Measurements from ENCODE around the gene CHRND. TPM values are rescaled to one million over a fixed set of nuclear protein-coding genes. Genes with fewer than 3 reads are reported as not detected.

Gene CHRND
- total and polyA plus RNA-seq, 2 of the 13 experiments (the other 11 are each of a cell fraction or from before 2014, with no cell fraction given): 0.18 TPM; not detected in 1

DNA sequence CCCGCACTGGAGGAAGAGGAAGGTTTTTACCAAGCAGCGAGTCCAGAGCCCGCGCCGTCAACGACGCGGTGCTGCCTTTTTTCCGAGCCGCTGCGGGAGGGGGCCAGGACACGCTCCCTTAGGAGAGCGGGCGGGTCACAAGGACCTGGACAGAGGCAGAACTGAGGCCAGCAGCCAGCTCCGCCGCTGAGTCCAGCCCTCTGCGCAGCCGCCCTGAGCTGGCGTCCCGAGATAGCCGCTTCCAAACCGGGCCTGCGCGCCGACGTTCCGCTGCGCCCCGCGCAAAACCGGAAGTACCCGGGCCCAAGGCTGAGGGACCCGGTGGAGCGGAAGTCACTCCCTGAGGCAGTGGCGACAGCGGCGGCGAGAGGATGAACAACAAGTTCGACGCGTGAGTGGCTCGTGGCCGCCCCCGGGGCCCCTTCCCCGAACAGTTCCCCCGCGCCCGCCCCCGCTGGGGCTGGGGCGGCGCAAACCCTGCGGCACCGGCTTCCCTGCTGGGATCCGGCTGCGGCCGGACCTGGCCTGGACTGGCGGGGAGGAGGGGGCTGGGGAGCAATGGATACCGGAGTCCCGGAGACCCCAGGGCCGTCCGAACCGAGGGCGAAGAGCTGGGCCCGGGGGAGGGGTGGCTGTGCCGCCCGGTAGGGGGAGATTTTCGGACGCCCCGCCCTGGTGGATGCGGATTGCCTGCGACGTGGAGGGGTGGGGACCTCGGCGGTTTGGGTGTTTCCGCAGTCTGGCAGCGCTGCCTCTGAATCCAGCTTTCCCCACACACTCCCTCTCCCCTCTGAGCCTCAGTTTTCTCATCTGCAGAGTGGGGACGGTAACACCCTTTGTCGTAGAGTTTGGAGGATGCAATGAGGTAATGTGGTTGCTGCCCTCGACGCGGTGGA, 24.6 kb downstream of the CHRND start, which contains the start of the genes EIF4E2 and TIGD1 (continued):
- TF ChIP-seq ZNF781 (CRISPR knock-in tag; IDR thresholded peaks at IDR 0.05; ENCODE audit: borderline replicate concordance, not compliant biosample characterization) (peak; percentile 96), ZNF138 (CRISPR knock-in tag; IDR thresholded peaks at IDR 0.05; ENCODE audit: low read depth) (0 out of 2 replicates have a peak, but pooled peaks have one; percentile 50), ZNF569 (CRISPR knock-in tag; IDR thresholded peaks at IDR 0.05; ENCODE audit: borderline replicate concordance) (peak; percentile 98; the same call in 1 of the 2 replicates), MED1 (CRISPR knock-in tag; IDR thresholded peaks at IDR 0.05) (peak; percentile 96), BHLHE40 (IDR thresholded peaks at IDR 0.05; ENCODE audit: low read length) (peak; percentile 94), KDM5A (IDR thresholded peaks at IDR 0.05; ENCODE audit: borderline replicate concordance, low read length) (peak; percentile 81), SIX4 (CRISPR knock-in tag; IDR thresholded peaks at IDR 0.05) (peak; percentile 77), ZNF331 (CRISPR knock-in tag; IDR thresholded peaks at IDR 0.05) (peak; percentile 93), ZNF383 (CRISPR knock-in tag; IDR thresholded peaks at IDR 0.05; ENCODE audit: borderline replicate concordance) (0 out of 2 replicates have a peak, but pooled peaks have one; percentile 87), ZNF354B (CRISPR knock-in tag; IDR thresholded peaks at IDR 0.05) (peak; percentile 82), ZNF883 (CRISPR knock-in tag; IDR thresholded peaks at IDR 0.05; ENCODE audit: not compliant biosample characterization) (peak; percentile 100), ZNF720 (CRISPR knock-in tag; IDR thresholded peaks at IDR 0.05) (no peak), ZBTB21 (CRISPR knock-in tag; IDR thresholded peaks at IDR 0.05) (peak; percentile 55; the same call in 1 of the 2 replicates), ZNF7 (CRISPR knock-in tag; IDR thresholded peaks at IDR 0.05) (no peak; the same call in 1 of the 2 replicates), TEAD3 (CRISPR knock-in tag; optimal IDR thresholded peaks at IDR 0.05; ENCODE audit: borderline replicate concordance) (peak; percentile 85), PAX8 (CRISPR knock-in tag; IDR thresholded peaks at IDR 0.05; ENCODE audit: borderline replicate concordance) (peak; percentile 96; the same call in 1 of the 2 replicates), MIER2 (CRISPR knock-in tag; IDR thresholded peaks at IDR 0.05) (peak; percentile 83), ATF7 (IDR thresholded peaks at IDR 0.05) (no peak), ATF7 (CRISPR knock-in tag; IDR thresholded peaks at IDR 0.05) (peak; percentile 85), MAZ (IDR thresholded peaks at IDR 0.05; ENCODE audit: borderline replicate concordance, low read depth, low read length) (peak; percentile 82), MAZ (CRISPR knock-in tag; IDR thresholded peaks at IDR 0.05; ENCODE audit: low read depth) (peak; percentile 98), ARHGAP35 (CRISPR knock-in tag; IDR thresholded peaks at IDR 0.05; ENCODE audit: borderline replicate concordance) (peak; percentile 89), ZBTB1 (CRISPR knock-in tag; IDR thresholded peaks at IDR 0.05; ENCODE audit: borderline replicate concordance) (no peak), MAF1 (CRISPR knock-in tag; IDR thresholded peaks at IDR 0.05; ENCODE audit: borderline replicate concordance) (peak; percentile 97)
- TF ChIP-seq, protein P1, sequence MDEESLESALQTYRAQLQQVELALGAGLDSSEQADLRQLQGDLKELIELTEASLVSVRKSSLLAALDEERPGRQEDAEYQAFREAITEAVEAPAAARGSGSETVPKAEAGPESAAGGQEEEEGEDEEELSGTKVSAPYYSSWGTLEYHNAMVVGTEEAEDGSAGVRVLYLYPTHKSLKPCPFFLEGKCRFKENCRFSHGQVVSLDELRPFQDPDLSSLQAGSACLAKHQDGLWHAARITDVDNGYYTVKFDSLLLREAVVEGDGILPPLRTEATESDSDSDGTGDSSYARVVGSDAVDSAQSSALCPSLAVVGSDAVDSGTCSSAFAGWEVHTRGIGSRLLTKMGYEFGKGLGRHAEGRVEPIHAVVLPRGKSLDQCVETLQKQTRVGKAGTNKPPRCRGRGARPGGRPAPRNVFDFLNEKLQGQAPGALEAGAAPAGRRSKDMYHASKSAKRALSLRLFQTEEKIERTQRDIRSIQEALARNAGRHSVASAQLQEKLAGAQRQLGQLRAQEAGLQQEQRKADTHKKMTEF (CRISPR knock-in tag; IDR thresholded peaks at IDR 0.05): peak; percentile 100
- TF ChIP-seq, protein P2, sequence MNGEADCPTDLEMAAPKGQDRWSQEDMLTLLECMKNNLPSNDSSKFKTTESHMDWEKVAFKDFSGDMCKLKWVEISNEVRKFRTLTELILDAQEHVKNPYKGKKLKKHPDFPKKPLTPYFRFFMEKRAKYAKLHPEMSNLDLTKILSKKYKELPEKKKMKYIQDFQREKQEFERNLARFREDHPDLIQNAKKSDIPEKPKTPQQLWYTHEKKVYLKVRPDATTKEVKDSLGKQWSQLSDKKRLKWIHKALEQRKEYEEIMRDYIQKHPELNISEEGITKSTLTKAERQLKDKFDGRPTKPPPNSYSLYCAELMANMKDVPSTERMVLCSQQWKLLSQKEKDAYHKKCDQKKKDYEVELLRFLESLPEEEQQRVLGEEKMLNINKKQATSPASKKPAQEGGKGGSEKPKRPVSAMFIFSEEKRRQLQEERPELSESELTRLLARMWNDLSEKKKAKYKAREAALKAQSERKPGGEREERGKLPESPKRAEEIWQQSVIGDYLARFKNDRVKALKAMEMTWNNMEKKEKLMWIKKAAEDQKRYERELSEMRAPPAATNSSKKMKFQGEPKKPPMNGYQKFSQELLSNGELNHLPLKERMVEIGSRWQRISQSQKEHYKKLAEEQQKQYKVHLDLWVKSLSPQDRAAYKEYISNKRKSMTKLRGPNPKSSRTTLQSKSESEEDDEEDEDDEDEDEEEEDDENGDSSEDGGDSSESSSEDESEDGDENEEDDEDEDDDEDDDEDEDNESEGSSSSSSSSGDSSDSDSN (CRISPR knock-in tag; IDR thresholded peaks at IDR 0.05): peak; percentile 100
- TF ChIP-seq, protein P3, sequence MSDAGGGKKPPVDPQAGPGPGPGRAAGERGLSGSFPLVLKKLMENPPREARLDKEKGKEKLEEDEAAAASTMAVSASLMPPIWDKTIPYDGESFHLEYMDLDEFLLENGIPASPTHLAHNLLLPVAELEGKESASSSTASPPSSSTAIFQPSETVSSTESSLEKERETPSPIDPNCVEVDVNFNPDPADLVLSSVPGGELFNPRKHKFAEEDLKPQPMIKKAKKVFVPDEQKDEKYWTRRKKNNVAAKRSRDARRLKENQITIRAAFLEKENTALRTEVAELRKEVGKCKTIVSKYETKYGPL (CRISPR knock-in tag; IDR thresholded peaks at IDR 0.05): peak; percentile 90; the same call in 1 of the 2 replicates
